GM19397 (cell line): ENCODE results near the gene STXBP5.
"Not testable (repeated sequence)": the region's sequence is repeated elsewhere in the genome, so short reads cannot be mapped to it uniquely, and the experiment has no call there.

Experiments used
- ATAC-seq: cut with Tn5 transposase; IDR thresholded peaks from one replicate; pipeline ENCODE4 v1.9.1; 2021; ENCODE audit warnings: mild to moderate bottlenecking, moderate library complexity; ENCODE audit not compliant: unreplicated experiment

Gene STXBP5

GRCh38 chr6:147234685-147235084, 30.5 kb downstream of the STXBP5 start:
- ATAC-seq = no peak

GRCh38 chr6:147238164-147238563, 33.9 kb downstream of the STXBP5 start:
- ATAC-seq = no peak

- no peak for ATAC-seq
Measured at GRCh38 chr6:147238906-147239305, 34.7 kb downstream of the STXBP5 start.

GRCh38 chr6:147244832-147245231, 40.6 kb downstream of the STXBP5 start:
- ATAC-seq = no peak

GRCh38 chr6:147245693-147246092, 41.5 kb downstream of the STXBP5 start:
- no peak for ATAC-seq

GRCh38 chr6:147246853-147247635, 42.8 kb downstream of the STXBP5 start:
- ATAC-seq = no peak

- no peak for ATAC-seq
Measured at GRCh38 chr6:147248859-147249258, 44.6 kb downstream of the STXBP5 start.

GRCh38 chr6:147251072-147251471, 46.9 kb downstream of the STXBP5 start:
- no peak for ATAC-seq

GRCh38 chr6:147254929-147255473, 50.8 kb downstream of the STXBP5 start:
- ATAC-seq = not testable (repeated sequence)

GRCh38 chr6:147255948-147256674, 51.9 kb downstream of the STXBP5 start:
- ATAC-seq = no peak

GRCh38 chr6:147257760-147258159, 53.5 kb downstream of the STXBP5 start:
- ATAC-seq = no peak

GRCh38 chr6:147260091-147260490, 55.9 kb downstream of the STXBP5 start:
- no peak for ATAC-seq

- ATAC-seq = no peak
Measured at GRCh38 chr6:147262946-147263345, 58.7 kb downstream of the STXBP5 start.

- no peak for ATAC-seq
Measured at GRCh38 chr6:147266821-147267220, 62.6 kb downstream of the STXBP5 start.

GRCh38 chr6:147267658-147268057, 63.4 kb downstream of the STXBP5 start:
- no peak for ATAC-seq

- no peak for ATAC-seq
Measured at GRCh38 chr6:147268254-147268653, 64.0 kb downstream of the STXBP5 start.

GRCh38 chr6:147274012-147274411, 69.8 kb downstream of the STXBP5 start:
- ATAC-seq = no peak

GRCh38 chr6:147274776-147275175, 70.6 kb downstream of the STXBP5 start:
- no peak for ATAC-seq

- no peak for ATAC-seq
Measured at GRCh38 chr6:147278891-147279290, 74.7 kb downstream of the STXBP5 start.

- no peak for ATAC-seq
Measured at GRCh38 chr6:147279427-147279826, 75.2 kb downstream of the STXBP5 start.

- ATAC-seq = no peak
Measured at GRCh38 chr6:147281895-147282565, 77.8 kb downstream of the STXBP5 start.
